Stimulated activated CD8-positive, alpha-beta memory T cell treated with anti-CD3 and anti-CD28 coated beads, Interleukin-4, amount 100 ng/mL, for 1 hour (primary cell): ENCODE data around the gene ZNF644.
"Not testable (repeated sequence)": the region's sequence is repeated elsewhere in the genome, so short reads cannot be mapped to it uniquely, and the experiment has no call there.

Source experiments
- DNase-seq, 2 donors: peaks; one replicate each; pipeline ENCODE4 v3.0.0-alpha.2; 2020; ENCODE audit warnings: low read depth in 2 of 2, low spot score in 1 of 2

The ZNF644 gene

DNA sequence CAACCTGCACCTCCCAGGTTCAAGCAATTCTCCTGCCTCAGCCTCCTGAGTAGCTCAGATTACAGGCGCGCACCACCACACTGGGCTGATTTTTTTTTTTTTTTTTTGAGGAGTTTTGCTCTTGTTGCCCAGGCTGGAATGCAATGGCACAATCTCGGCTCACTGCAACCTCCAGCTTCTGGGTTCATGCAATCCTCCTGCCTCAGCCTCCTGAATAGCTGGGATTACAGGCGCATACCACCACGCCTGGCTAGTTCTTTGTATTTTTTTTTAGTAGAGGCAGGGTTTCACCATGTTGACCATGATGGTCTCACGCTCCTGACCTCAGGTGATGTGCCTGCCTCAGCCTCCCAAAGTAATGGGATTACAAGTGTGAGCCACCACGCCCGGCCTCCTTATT is 93.6 kb downstream of the ZNF644 start:
- not testable (repeated sequence) for DNase-seq

DNA sequence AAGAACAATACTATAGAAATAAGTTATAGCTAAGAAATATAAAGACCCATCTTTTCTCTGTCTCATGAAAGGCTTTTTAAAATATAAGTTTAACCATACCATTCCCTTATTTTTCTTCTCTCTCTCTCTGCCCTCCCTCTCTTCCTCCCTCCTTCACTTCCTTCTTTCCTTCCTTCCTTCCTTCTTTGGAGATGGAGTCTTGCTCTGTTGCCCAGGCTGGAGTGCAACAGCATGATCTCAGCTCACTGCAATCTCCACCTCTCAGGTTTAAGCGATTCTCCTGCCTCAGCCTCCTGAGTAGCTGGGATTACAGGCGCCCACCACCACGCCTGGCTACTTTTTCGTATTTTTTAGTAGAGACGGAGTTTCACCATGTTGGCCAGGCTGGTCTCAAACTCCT is 94.2 kb downstream of the ZNF644 start:
- DNase-seq = not testable (repeated sequence)

DNA sequence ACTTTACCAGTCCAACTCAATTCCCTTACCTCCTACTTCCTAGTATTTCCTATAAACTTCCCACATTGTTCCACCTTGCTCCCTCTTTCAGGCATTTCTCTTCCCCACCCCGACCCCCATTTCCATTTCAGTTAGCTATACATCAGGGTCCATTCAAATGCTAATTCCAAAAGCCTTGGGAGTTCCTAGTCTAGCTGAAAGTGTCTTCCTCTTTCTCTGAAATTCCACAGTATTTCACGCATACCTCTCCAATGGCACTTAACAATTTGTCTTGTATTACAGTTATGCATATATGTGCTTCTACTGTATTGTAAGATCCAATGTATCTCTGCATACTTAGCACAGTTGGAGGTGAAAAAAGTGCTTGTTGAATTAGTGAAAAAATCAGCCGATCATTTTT is 94.9 kb downstream of the ZNF644 start:
- DNase-seq = no peak

DNA sequence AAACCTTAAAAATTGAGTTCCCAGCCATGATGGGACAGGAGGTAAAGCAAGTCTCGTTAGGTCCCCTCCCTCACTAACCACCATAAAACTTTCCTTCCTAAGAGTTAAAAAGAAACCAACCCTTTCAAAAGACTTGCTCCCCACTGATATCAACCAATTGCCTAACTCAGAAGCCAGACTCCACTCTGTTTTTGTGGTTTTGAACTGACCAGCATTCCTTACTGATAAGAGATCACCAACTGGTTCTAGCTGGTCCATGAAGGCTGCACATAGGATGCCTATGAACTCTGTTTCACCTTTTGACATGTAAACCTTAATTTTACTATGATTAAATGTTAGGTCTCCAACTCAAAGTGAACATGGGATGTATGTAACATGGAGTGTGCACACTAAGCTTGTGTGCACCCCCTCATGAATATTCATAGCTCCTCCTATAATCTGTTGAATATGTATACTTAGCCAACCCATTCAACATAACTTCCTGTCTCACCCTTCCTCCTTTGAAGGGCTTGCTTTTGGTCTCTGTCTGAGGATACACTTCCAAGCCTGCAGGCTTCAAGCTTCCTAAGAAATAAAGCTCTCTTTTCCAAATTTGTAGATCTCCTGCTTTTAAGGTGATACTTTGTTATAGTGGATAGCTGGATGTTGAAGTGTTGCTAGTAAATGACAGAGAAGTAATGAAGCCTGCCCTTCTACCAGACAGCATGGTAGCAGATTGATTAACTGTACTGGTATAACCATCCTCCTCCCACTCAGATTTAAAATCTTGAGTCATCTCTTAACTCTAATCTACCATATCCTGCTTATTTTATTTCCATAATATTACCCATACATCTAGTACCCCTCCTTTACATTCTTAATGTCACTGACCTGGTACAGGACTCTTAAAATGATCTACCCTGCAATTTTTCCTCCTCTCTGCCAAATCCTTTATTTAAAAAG is 95.6 kb downstream of the ZNF644 start:
- DNase-seq = no peak

DNA sequence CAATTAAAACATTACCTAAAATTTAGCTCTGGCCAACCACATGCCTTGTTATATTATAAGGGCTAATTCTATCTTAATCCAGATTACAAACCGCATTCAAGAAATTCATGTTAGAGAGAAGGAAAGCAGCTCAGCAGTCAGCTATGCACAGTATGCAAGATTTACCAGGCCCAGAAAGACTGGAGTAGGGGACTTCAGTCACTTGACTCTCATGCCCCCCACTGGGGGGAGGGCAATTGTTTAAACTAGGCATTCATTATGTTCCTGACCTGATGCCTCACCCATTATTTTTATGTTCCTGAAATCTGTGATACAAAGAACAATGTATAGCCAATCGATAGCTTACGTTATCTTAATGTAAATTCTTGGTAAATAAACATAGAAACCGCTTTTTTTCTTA is 96.9 kb downstream of the ZNF644 start:
- no peak for DNase-seq

DNA sequence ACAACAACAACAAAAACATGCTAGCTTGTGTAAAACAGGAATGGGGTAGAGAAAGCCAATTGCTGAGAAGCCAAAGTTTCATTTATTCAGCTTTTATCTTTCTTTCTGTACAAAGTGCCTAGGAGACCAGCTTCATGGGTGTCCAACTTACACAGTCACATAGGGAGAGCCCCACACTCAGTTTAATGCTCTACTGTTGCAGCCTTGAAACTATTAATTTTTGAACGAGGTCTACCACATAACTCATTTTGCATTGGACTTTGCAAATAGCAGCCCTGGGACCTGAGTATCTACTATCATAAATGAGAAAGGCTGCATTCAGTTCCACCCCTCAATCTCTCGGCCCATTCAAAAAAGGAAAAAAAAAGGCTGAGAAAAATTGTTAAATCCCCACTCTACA is 98.8 kb downstream of the ZNF644 start:
- no peak for DNase-seq

DNA sequence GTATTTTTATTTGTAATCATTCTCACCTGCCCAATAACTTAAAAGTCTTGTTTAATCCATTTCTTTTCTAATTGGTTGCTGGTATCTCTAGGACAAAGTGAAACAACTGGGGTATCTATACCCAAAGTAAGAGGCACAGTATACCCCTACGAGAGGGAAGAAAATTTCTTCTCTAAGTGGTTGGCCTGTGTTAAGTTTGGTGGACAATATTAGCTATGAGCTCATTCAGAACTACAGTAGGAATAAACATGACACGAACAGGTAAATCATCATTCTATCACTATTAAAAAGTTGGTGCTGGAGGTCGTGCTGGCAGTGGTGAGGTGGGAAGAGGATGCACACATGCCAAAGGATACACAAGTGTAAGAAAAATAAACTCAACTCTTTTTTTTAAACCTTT is 99.6 kb downstream of the ZNF644 start:
- DNase-seq = no peak

DNA sequence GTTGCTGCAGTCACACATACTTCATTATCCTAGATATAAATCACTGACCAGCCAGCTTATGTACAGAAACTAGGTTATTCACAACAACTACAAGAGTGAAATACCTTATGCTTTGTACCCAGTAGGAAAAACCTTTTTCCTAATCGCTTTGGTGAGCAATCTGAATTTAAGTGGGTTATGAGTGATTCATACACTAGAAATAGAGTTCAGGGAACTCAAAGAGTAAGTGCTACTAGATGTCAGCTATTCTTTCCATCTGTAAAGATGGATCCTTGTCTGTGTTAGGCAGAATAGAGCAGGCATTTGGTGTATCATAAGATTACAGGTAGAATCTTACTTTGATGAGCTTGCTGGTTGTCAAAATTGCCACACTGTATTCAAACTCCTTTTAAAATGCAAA is 101.9 kb downstream of the ZNF644 start:
- DNase-seq = no peak

DNA sequence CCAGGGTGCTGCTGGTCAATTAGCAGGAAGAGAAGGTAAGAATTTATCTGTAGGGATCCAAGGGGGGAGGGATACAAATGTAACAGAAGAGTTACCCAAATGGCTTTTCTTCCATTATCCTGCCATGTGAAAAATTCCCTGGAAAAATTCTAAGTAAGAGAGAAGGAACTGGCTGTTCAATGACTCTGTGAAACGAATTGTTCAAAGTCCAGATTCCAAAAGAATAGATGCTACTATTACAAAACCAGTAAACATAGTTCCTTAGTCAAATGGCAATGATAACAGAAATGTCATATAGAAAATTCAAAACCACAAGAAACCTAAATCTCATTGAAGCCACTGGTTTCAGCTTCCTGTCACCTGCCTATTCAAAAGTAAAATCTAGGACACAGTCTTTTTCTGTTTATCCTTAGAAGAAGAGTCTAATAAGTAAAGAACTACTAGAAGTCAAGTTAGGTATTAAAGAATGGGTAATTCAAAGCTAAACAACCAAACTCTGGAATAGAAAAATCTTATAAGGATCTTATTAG is 102.6 kb downstream of the ZNF644 start:
- DNase-seq = no peak

DNA sequence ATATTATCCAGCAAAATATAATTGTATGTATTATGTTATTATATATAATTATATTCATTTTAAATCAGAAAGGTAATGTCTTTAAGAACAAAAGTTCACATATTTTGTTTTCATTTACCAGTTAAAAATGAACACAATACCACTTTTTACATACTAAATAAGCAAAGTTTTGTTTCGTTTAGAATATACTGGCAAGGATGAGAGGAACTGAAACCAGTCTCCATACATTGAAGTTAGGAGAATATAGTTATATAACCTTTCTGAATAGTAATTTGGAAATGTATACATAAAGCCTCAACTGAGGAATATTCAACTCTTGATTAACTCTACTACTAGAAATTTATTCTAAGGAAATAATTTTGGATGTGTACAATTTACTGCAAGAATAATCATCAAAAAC is 110.5 kb downstream of the ZNF644 start:
- DNase-seq = no peak

DNA sequence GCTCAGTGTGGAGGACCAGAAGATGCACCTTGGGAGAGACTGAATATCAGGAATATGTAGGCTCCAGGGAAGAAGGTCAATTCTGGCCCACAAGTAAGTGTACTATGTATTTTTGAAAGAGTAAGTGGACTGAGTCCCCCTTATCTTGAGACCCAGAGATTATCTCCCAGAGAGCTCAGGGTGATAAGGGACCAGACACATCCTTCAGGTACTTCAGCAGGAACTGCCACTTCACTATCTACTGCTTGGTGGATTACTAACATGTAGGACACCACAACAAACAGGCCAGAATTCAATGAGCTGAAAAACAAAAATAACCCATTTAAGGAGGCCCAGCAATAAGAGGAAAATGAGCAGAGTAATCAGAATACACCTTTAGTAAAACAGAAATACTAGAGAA is 119.2 kb downstream of the ZNF644 start:
- DNase-seq = no peak

DNA sequence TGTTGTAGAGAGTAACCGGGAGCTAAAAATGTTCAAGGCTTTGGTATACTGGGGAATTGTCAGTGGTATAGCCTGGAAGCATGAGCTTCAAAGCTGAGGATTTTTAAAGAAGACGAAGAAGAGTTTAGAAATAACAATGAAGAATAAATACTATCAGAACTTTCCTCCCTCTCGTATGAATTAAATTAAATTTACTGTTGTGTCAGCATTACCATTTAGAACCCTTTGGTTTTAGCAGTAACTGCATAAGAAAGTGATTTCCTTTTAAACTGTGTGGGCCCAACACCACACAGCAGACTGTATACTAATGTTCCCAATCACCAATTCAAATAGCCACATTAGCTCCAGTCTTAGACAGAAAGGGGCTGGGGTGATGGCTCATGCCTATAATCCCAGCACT is 122.6 kb downstream of the ZNF644 start:
- no peak for DNase-seq

DNA sequence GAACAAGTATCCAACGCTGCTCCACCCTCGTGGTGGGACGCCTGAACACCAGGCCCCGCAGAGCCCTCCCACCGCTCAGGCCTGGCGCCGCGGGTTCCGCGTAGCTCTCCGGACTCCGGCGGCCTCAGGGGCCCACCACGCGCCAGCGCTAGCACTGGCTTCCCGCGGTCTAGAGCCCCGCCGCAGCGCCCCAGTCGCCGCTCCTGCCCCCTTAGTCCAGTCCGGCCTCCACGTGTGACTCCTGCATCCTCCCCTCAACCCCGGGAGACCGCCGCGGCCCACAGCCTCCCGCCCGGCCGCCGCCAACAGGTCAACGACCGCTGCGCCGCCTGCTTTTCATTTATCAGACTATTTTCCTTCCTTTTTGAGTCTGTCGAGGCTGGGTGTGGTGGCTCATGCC is 128.2 kb downstream of the ZNF644 start:
- DNase-seq = not testable (repeated sequence)

DNA sequence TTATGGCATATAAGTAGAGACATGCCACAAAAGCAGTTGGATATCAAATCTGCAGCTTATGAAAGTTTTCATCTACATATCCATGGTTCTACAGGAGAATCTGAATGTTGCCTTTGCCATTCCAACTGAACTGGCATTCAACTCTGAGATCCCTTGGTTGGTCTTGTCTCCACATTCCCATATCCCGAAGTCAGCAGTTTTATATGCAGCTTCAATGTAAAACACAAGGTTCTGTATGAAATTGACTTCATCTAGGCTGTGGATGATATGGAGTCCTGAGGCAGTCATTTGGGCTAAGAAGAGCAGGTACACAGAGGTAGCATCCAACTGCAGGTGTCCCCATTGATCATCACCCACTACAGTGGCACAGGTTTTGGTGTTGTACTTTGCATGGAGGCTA is 129.0 kb downstream of the ZNF644 start:
- DNase-seq = not testable (repeated sequence)

DNA sequence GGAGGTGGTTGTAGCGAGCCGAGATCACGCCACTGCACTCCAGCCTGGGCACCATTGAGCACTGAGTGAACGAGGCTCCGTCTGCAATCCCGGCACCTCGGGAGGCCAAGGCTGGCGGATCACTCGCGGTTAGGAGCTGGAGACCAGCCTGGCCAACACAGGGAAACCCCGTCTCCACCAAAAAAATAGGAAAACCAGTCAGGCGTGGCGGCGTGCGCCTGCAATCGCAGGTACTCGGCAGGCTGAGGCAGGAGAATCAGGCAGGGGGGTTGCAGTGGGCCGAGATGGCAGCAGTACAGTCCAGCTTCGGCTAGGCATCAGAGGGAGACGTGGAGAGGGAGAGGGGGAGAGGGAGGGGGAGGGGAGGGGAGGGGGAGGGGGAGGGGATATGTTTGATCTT is 129.6 kb downstream of the ZNF644 start:
- DNase-seq = not testable (repeated sequence)

DNA sequence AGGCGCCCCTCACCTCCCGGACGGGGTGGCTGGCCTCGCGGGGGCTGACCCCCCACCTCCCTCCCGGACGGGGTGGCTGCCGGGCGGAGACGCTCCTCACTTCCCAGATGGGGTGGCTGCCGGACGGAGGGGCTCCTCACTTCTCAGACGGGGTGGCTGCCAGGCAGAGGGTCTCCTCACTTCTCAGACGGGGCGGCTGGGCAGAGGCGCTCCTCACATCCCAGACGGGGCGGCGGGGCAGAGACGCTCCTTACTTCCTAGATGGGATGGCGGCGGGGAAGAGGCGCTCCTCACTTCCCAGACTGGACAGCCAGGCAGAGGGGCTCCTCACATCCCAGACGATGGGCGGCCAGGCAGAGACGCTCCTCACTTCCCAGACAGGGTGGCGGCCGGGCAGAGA is 130.1 kb downstream of the ZNF644 start:
- DNase-seq = not testable (repeated sequence)

DNA sequence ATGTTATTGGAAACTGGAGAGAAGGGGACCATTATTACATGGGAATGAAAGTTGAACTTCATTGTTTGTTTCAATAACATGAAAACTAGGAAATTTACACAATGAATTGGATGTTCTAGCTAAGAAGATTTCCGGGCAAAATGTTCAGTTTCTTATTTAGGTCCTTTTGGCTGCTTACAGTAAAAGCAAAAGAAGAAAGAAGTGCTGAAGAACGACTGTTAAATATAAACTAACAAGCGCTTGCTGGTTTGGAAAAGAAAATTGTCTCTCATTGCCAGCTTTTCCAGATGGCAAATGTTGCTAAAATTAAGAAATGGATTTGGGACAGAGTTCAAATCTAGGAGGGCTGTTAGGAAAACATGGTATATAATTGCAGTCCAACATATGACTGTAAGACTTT is 139.6 kb downstream of the ZNF644 start:
- no peak for DNase-seq

DNA sequence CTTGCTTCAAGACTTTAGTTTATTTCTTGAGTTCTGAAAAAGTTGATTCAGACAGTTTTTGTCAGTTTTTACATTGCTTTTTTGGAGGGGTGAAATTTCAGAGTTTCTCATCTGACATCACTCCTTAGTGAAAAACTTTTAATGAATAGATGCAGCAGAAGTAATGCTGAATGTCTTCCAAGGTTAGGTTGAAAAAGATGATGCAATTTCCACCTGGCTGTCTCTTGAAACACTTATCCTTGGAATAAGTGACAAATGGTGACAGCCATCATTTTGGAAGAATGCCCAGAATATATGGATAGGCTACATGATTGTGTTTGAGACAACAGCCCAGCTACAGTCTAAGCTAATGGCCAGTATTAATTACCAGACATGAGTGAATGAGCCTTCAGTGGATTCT is 140.8 kb downstream of the ZNF644 start:
- DNase-seq = no peak

DNA sequence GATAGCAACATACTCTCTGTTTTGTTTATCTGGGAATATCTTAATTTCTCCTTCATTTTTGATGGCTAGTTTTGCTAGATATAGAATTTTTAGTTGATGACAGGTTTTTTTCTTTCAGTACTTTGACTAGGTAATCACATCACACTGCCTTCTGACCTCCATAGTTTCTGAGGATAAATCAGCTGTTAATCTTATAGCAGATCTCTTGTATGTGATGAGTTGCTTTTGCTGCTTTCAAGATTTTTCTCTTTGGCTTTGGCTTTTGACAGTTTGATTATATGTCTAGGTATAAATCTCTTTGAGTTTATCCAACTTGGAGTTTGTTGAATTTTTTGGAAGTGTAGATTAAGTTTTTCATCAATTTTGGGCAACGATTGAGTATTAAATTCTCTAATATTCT is 142.6 kb downstream of the ZNF644 start:
- DNase-seq = no peak

DNA sequence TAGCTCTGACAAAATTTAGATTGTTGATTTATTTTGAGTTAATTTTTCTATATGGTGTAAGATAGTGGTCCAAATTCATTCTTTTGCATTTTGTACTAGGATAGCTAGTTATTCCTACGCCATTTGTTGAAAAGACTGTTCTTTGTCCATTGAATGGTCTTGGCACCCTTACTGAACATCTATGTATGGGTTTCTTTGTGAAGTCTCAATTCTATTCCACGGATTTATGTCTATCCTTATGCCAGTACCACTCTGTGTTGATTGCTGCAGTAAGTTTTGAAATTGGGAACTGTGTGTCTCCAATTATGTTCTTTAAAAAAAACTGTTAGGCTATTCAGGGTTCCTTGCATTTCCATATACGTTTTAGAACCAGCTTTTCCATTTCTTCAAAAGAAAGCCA is 145.7 kb downstream of the ZNF644 start:
- no peak for DNase-seq
